SK-MEL-5 (cell line): ENCODE data around the gene LYPD8. TPM values are rescaled to one million over a fixed set of nuclear protein-coding genes. Genes with fewer than 3 reads are reported as not detected.
A peak's percentile ranks its signal among the peaks of the same experiment; 100 is the strongest.

ENCODE experiments used
- DNase-seq: peaks from one replicate; pipeline ENCODE4 v3.0.0-alpha.2; 2016; ENCODE audit warnings: low read depth, low spot score
- in situ Hi-C: cut with HindIII; loops from 2 replicates; pipeline ENCODE4 v1.10.0; 2016; ENCODE audit warnings: low sequenced_read_pairs, high pct_unique_total_duplicates, low pct_unique_long_range_greater_than_20kb
- total RNA-seq: library from RNA; depleted of rRNA; stranded (reverse); fragments of >200 nt; shearing (Covaris generic); gene quantifications from 2 replicates; pipeline ENCODE4 v1.2.3, GENCODE V29; 2014

The LYPD8 gene
- total RNA-seq, 1 experiment from 2014 or later: 2.3 TPM

DNA sequence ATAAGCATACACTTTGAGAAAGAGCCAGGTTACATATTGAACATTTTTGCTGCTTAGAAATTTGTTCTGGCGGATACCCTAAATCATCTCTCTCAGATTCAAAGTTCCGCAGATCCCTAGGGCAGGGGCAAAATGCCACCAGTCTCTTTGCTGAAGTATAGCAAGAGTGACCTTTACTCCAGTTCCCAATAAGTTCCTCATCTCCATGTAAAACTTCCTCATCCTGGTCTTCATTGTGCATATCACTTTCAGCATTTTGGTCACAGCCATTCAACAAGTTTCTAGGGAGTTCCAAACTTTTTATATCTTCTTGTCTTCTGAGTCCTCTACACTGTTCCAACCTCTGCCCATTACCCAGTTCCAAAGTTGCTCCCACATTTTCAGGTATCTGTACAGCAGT lies 23.3 kb upstream of the LYPD8 start:
- in situ Hi-C loops: no loop called here
- DNase-seq: no peak

DNA sequence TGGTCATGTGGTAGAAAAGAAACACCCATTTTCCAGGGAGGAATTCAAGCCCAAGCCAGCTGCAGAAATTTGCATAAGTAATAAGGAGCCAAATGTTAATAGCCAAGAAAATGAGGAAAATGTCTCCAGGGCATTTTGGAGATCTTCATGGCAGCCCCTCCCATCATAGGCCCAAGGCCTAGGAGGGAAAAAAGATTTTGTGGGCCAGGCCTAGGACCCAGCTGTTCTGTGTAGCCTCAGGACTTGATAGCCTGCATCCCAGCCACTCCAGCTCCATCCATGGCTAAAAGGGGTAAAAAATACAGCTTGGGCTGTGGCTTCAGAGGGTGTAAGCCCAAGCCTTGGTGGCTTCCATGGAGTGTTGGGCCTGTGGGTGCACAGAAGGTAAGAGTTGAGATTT lies 21.4 kb upstream of the LYPD8 start:
- in situ Hi-C loops: no loop called here
- no peak for DNase-seq

DNA sequence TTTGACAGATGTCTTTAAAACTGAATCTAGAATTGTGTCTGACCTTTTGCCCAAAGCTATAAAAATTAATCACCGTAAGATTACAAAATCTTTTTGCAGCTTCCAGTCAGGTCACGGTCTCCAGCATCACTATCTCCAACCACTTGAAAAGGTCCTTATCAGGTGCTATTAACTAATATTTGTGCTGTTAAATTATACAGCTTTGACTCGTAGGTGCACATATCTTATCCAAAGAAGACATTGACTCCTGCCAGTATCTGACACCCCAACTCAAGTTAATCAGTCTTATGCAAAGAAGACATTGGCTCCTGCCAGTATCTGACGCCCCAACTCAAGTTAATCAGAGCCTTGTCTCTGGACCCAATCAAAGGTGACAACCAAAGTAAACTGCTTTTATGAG lies 19.9 kb upstream of the LYPD8 start:
- in situ Hi-C loops: no loop called here
- DNase-seq: no peak

DNA sequence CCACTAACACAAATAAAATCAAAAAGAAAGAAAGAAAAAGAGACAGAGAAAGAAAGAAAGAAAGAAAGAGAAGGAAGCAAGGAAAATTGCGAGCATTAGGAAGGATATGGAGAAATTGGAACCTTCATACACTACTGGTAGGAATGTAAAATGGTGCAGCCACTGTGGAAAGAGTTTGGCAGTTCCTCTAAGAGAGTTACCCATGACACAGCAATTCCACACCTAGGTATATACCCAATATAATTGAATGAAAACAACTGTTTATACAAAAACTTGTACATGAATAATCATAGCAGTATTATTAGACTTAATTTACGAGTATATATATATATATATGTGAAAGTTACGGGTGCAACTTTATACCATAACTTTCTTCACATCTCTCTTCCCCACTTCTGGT lies 4.1 kb upstream of the LYPD8 start:
- in situ Hi-C loops: no loop called here
- DNase-seq: no peak

DNA sequence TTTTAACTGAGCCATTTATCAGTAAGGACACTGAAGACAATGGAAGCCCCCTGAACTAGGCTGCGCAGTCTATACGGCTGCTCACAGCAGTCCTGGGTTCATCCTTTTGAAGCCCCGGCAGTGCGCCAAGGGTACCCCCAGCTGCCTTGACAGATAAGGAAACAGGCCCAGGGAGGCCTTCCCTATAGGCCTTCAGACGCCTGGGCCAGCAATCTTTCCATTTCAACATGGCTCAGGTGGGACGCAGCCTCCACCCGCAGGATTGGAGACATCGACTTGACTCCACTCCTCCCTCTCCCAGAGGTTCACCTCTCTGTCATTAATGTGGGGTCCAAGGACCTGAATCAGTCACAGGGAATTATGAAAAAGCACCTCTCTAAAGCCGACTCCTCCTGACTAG lies 2.8 kb upstream of the LYPD8 start:
- in situ Hi-C loops: no loop called here
- DNase-seq: no peak

DNA sequence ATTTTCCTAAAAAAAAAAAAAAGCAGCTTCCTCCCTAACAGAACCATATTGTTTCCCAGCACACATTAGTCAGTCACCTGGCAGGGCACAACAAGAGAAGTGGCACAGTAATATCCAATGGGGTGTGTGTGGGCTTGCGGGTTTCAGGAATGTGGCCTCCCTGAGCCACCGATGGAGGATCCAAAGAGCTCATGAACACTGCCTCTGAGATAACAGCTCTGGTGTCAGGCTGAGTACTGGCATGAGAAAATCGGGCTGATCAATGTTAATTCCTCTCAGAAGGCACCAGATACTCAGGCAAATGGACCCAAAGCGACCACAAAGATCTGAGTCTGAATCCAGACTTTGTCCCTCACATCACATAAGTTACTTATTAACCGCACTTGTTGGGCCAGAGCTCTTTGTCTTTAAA lies 2.2 kb upstream of the LYPD8 start:
- in situ Hi-C loops: no loop called here
- no peak for DNase-seq

DNA sequence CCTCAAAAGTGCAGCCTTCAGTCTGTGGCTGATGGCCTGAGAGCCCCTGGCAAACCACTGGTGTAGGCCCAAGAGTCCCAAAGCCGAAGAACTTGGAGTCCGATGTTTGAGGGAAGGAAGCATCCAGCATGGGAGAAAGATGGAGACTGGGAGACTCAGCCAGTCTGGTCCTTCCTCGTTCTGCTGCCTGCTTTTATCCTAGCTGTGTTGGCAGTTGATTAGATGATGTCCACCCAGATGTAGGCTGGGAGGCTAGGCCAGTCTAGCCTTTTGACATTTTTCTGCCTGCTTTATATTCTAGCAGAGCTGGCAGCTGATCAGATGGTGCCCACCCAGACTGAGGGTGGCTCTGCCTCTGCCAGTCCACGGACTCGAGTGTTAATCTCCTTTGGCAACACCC lies 1.1 kb upstream of the LYPD8 start:
- in situ Hi-C loops: no loop called here
- no peak for DNase-seq

DNA sequence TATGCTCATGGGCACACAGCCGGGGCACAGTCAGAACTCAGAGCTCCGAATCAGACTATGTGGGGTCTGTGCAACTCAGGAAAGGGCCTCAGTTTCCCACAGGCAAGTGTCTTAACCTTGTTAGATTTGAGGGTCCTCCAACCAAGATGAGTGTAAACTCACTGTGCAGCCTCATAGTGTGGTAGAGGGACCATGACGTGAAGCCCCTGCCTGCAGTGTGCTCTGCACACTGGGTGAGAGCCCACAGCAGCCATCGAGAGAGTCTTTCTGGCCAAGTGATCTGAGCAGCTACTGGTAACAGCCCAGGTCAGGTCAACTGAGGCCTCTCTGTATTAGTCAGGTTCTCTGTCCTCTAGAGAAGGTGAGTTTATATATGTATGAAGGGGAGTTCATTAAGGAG lies 592 bp upstream of the LYPD8 start:
- in situ Hi-C loops: no loop called here
- DNase-seq: no peak

DNA sequence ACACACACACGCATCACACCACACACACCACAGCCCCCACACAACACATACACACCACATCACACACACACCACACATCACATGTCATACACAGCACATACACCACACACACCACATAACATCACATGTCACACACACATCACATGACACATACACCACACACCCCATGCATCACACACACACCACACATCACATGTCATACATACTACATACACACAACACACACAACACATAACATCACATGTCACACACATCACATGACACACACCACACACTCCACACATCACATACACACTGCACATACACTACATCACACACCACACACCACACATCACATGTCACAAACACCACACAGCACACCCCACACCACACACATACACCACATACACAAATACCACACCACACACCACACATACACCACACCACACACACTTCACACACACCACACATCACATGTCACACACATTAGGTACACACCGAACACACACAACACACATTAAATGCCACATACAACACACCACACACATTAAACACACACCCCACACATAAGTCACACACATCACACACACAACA lies 1.8 kb downstream of the LYPD8 start:
- in situ Hi-C loops: no loop called here
- DNase-seq: no peak

DNA sequence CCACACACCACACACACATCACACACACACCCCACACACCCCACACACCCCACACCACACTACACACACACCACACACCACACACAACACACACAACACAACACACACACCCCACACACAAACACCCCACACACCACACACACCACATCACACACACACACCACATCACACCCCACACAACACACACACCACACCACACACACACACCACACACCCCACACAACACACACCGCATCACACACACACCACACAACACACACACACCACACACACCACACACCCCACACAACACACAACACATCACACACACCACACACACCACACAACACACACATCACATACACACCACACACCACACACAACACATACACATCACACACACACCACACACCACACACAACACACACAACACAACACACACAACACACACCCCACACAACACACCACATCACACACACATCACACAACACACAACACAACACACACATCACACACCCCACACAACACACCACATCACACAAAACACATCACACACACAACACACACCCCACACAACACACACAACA lies 2.4 kb downstream of the LYPD8 start:
- in situ Hi-C loops: no loop called here

DNA sequence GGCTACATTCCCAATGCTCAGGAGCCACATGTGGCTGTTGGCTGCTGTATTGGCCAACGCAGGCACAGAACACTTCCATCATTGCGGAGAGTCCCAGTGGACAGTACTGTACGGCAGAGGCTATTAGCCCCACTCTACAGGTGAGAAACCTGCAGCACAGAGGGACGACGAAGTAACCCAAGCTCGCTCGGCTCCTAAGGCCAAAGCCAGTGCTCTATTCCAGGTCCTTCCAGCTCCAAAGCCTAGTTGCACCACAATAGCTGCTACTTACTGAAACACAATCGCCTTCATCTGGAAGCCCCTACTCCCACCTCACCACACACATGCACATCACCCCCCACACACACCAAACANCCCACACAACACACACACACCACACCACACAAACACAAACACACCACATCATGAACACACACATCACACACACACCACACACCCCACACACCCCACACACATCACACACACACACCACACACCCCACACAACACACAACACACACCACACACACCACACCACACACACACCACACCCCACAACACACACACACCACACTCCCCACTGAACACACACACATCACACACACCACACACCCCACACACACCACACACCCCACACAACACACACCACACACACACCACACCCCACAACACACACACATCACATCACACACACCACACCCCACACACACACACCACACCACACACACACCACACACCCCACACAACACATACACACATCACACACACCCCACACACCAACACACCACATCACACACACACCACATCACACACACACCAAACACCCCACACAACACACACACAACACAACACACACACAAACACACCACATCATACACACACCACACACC lies 3.2 kb downstream of the LYPD8 start:
- in situ Hi-C loops: no loop called here
- no peak for DNase-seq

More for the DNA sequence above, 2.4 kb downstream of the LYPD8 start:
- DNase-seq: no peak

DNA sequence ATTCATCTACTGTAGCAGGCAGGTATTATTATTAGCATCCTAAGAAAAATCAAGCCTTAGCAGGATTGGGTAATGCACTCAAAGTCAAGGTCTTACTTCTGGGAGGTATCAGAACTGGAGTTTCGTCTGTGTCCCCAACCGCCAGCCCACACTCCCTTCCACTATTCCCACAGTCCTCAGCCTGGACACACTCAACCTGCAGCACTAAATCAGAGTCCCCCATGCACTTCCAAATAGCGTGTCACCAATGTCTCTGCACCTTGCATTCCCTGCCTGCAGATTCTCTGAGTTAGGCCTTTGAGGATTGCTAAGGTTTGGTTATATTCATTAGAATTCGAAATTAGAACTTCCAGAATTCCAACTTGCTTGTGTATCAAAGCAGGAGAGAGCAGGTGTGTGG lies 3.9 kb downstream of the LYPD8 start:
- in situ Hi-C loops: no loop called here
- DNase-seq: no peak

DNA sequence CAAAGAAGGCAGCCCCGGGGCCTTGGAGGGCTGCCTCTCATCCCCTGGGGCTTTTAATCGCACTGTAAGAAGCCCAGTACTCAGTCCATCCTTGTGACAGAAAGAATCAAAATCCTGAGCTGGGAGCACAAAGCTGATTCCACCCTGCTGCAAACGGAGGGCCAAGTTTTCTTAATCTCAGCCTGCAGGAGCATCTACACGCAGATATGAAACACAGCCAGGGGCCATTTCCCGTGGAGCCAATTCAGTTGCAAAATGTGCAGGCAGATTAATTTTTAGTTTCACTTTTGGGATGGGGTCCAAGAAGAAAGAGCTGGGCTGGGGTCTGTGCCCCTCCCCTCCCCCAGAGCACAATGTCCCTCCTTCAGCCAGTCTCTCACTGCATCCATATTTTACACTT lies 4.4 kb downstream of the LYPD8 start:
- in situ Hi-C loops: no loop called here
- no peak for DNase-seq

DNA sequence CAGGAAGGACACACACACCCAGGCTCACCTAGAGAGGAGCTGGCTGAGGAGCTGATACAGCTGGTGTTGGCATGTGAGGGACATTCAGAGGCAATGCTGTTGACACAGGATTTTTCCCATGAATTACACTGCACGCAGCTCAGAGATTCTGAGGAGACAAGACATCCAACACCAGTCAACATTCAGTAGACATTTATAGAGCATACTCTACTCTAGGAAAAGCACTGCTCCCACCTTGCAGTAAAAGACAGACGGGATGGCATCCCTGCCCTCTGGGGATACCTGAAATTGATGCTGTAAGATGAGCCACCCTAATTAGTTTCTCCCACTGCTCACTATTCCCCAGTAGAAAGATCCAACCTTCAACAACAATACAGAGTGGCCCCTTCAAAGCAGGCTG lies 5.1 kb downstream of the LYPD8 start:
- DNase-seq: no peak

DNA sequence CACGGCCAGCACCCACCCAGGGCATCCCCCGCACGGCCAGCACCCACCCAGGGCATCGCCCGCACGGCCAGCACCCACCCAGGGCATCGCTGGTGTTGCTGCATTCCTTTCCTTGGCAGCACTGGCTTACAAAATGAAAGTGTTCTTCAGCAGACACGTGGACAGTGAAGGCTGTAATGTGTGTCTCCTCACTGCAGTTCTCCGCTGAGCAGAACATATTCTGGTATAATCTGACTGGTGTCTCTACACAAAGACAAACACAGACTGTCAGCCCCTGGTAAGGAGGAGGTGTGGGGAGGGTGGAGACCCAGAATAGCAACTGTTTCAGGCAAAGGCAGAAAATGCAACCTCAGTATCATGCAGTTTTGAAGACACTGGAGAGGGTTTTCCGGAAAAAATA lies 7.3 kb downstream of the LYPD8 start:
- DNase-seq: peak; percentile 13
- in situ Hi-C loops: no loop called here

More for the DNA sequence above, 5.1 kb downstream of the LYPD8 start:
- in situ Hi-C loops: no loop called here

DNA sequence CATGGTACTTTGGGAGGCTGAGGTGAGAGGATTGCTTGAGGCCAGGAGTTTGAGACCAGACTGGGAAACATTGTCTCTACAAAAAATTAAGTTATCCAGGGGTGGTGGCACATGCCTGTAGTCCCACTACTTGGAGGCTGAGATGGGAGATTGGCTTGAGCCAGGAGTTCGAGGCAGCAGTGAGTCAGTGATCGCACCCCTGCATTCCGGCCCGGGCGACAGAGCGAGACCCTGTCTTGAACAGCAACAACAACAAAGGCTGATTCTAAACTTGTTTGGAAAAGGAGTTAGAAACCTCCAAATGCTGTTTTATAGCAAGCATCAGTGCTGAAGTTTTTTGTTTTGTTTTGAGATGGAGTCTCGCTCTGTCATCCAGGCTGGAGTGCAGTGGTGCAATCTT lies 14.7 kb downstream of the LYPD8 start:
- in situ Hi-C loops: no loop called here
- DNase-seq: no peak

DNA sequence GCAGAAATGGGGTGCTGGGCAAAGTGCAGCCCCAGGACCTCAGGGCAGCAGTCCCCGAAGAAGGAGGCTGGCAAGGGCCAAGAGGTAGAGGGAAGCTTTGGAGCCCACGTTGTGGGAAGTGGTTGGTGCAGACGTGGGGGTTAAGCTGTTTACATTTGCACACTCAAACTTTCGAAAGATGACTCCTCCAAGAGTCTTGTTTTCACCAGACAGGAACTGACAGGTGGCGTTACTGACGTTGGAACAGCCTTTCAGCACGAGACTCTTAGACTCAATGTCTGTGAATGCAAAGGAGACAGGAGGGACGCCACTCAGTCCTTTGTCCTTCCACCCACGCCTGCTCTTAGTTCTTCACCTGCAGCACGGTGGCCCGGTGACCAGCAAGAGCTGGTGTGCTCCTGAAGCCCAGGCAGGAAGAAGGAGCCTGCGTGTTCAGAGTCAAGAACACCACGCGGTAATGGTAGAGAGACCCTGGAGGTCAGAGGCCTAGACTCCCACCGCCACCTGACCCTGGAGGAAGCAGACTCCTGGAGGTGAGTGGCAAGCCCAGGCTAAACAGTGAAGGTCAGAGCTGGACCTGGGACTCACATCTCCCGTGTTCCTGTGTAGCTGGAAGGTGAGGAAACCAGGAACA lies 15.9 kb downstream of the LYPD8 start:
- in situ Hi-C loops: no loop called here
- no peak for DNase-seq

DNA sequence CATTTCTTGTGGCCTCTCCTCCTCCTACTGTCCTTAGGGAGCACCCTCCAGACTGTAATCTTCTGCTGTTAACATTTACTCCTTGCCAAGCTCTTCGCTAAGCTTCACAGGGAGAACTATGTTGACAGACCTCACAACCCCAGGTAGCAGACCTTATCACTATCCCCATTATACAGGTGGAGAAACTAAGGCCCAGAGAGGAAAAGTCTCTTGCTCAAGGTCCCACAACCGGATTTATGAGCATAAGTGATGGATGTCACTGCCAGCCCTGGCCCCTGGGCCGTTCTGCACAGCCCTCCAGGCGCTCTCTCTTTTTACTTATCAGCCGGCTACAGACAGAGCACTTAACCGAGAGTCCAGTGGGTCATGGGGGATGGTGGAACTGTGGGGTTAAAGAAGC lies 18.1 kb downstream of the LYPD8 start:
- no peak for DNase-seq
- in situ Hi-C loops: no loop called here

DNA sequence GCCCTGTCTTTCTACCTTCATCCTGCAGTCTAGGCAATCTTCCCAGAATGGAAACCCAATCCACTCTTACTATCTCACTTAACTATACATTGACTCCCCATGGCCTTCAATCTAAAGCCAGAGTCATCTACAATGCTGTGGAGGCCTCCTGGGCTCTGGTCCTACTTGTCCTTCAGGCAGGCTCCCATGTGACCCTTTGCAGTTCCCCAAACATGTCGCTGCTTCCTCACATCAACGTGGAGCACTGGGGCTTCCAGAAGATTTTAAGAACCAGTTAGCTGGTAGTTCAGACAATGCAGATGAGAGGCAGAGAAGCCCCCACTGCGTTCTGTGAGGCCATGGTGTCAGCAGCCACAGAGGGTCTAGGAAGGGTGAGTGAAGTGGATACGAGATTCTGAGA lies 18.6 kb downstream of the LYPD8 start:
- in situ Hi-C loops: no loop called here

More for the DNA sequence above, 18.6 kb downstream of the LYPD8 start:
- DNase-seq: no peak
